Esophagus (tissue), 2 donors: ENCODE data around the gene ZRANB2. TPM values are rescaled to one million over a fixed set of nuclear protein-coding genes. Genes with fewer than 3 reads are reported as not detected.

Experiments
- H3K27ac ChIP-seq, 2 donors: one replicate each; pipeline ENCODE4 v1.5.1; 2013; ENCODE audit warnings: low read depth in 2 of 2, mild to moderate bottlenecking in 2 of 2, inconsistent platforms in 1 of 2, low read length in 1 of 2, moderate library complexity in 1 of 2
- H3K27me3 ChIP-seq, 2 donors: one replicate each; pipeline ENCODE4 v1.6.1; 2013; ENCODE audit warnings: low read length in 2 of 2, control low read depth in 1 of 2, mild to moderate bottlenecking in 1 of 2; ENCODE audit not compliant: insufficient read depth in 2 of 2, control insufficient read depth in 1 of 2
- H3K36me3 ChIP-seq, 2 donors: one replicate each; pipeline ENCODE4 v1.6.1; 2013; ENCODE audit warnings: low read length in 1 of 2; ENCODE audit not compliant: control insufficient read depth in 2 of 2, insufficient read depth in 2 of 2
- H3K4me1 ChIP-seq, 2 donors: one replicate each; pipeline ENCODE4 v1.6.1; 2013; ENCODE audit warnings: low read length in 1 of 2; ENCODE audit not compliant: control insufficient read depth in 2 of 2, insufficient read depth in 2 of 2
- H3K4me3 ChIP-seq, 2 donors: one replicate each; pipeline ENCODE4 v1.5.1; 2013; ENCODE audit warnings: low read length in 2 of 2, mild to moderate bottlenecking in 2 of 2, low read depth in 1 of 2, moderate library complexity in 1 of 2
- H3K9me3 ChIP-seq, 2 donors: one replicate each; pipeline ENCODE4 v1.6.1; 2013; ENCODE audit warnings: mild to moderate bottlenecking in 2 of 2, low read depth in 1 of 2, low read length in 1 of 2, moderate library complexity in 1 of 2; ENCODE audit not compliant: control insufficient read depth in 2 of 2, insufficient read depth in 1 of 2
- WGBS, 2 donors: extraction: QIAGEN DNeasy Blood & Tissue Kit; methylation state at CpG; one replicate each; pipeline ENCODE4 v1.1.7; 2013; 5-methylcytosine and 5-hydroxymethylcytosine counted together
- polyA plus RNA-seq, 2 donors: library from polyadenylated mRNA; stranded (reverse); fragments of 200-250 nt; gene quantifications; one replicate each; pipeline ENCODE4 v1.2.3, GENCODE V29; 2013
- donor health status: healthy with polysubstance abuse.
- donor health status: Bipolar disorder and iron deficiency.

Gene ZRANB2
- polyA plus RNA-seq, 2 donors, result 26.6 to 29.5 TPM

- no peak overlapping the region for H3K4me3 ChIP-seq
- H3K9me3 ChIP-seq, result no peaks in the 10 kb centered on the region
- 92 to 95% methylated on average over 1 of the region's 1 CpG for WGBS, 2 donors
- H3K36me3 ChIP-seq, result peaks cover 5 to 8% of the 10 kb centered on the region in 2 donors
- H3K27me3 ChIP-seq, result no peaks in the 10 kb centered on the region
- no peaks in the 10 kb centered on the region for H3K4me1 ChIP-seq
- no peak overlapping the region for H3K27ac ChIP-seq
Measured at GRCh38 chr1:71074681-71075080, 6.2 kb downstream of the ZRANB2 start.

GRCh38 chr1:71072273-71072672 lies 8.6 kb downstream of the ZRANB2 start:
- H3K9me3 ChIP-seq, result no peaks in the 10 kb centered on the region
- no peak overlapping the region for H3K4me3 ChIP-seq
- no peaks in the 10 kb centered on the region for H3K27me3 ChIP-seq
- no peak overlapping the region for H3K27ac ChIP-seq
- peaks cover 9 to 14% of the 10 kb centered on the region in 2 donors for H3K36me3 ChIP-seq
- no peaks in the 10 kb centered on the region for H3K4me1 ChIP-seq

GRCh38 chr1:71071720-71072119 lies 9.1 kb downstream of the ZRANB2 start:
- 89 to 91% methylated on average over 4 of the region's 4 CpGs for WGBS, 2 donors
- Histone ChIP-seq H3K4me1 (no peaks in the 10 kb centered on the region), H3K4me3 (no peak overlapping the region), H3K36me3 (peaks cover 9 to 14% of the 10 kb centered on the region in 2 donors), H3K9me3 (no peaks in the 10 kb centered on the region), H3K27ac (no peak overlapping the region), H3K27me3 (no peaks in the 10 kb centered on the region)

- Histone ChIP-seq H3K27ac (no peak overlapping the region), H3K9me3 (no peaks in the 10 kb centered on the region), H3K27me3 (no peaks in the 10 kb centered on the region), H3K4me1 (no peaks in the 10 kb centered on the region), H3K4me3 (no peak overlapping the region), H3K36me3 (peaks cover 8 to 14% of the 10 kb centered on the region in 2 donors)
- WGBS, 2 donors, result 74 to 75% methylated on average over 6 of the region's 6 CpGs
Measured at GRCh38 chr1:71068325-71069240, 12.3 kb downstream of the ZRANB2 start.

- 79 to 80% methylated on average over 6 of the region's 6 CpGs for WGBS, 2 donors
- Histone ChIP-seq H3K9me3 (no peaks in the 10 kb centered on the region), H3K27ac (no peak overlapping the region), H3K4me1 (no peaks in the 10 kb centered on the region), H3K27me3 (no peaks in the 10 kb centered on the region), H3K36me3 (no peaks in the 10 kb centered on the region), H3K4me3 (no peak overlapping the region)
Measured at GRCh38 chr1:71054791-71055190, 26.0 kb downstream of the ZRANB2 start.

- Histone ChIP-seq H3K4me3 (no peak overlapping the region), H3K4me1 (no peaks in the 10 kb centered on the region), H3K36me3 (no peaks in the 10 kb centered on the region), H3K27ac (no peak overlapping the region), H3K9me3 (no peaks in the 10 kb centered on the region), H3K27me3 (no peaks in the 10 kb centered on the region)
- WGBS, 2 donors, result 82% methylated on average over 15 of the region's 15 CpGs
Measured at GRCh38 chr1:71054281-71054731, 26.5 kb downstream of the ZRANB2 start.

GRCh38 chr1:71053758-71054157 lies 27.1 kb downstream of the ZRANB2 start:
- H3K4me1 ChIP-seq, result no peaks in the 10 kb centered on the region
- no peaks in the 10 kb centered on the region for H3K9me3 ChIP-seq
- H3K27me3 ChIP-seq, result no peaks in the 10 kb centered on the region
- no peak overlapping the region for H3K4me3 ChIP-seq
- H3K36me3 ChIP-seq, result no peaks in the 10 kb centered on the region
- WGBS, 2 donors, result 69 to 72% methylated on average over 7 of the region's 7 CpGs
- no peak overlapping the region for H3K27ac ChIP-seq

GRCh38 chr1:71053146-71053545 lies 27.7 kb downstream of the ZRANB2 start:
- Histone ChIP-seq H3K4me3 (no peak overlapping the region), H3K9me3 (no peaks in the 10 kb centered on the region), H3K36me3 (no peaks in the 10 kb centered on the region), H3K27me3 (no peaks in the 10 kb centered on the region), H3K27ac (no peak overlapping the region), H3K4me1 (no peaks in the 10 kb centered on the region)
- WGBS, 2 donors, result 63 to 67% methylated on average over 1 of the region's 1 CpG

- H3K27me3 ChIP-seq, result no peaks in the 10 kb centered on the region
- peaks cover 3 to 13% of the 10 kb centered on the region in 2 donors for H3K4me1 ChIP-seq
- H3K4me3 ChIP-seq, result no peak overlapping the region
- H3K36me3 ChIP-seq, result no peaks in the 10 kb centered on the region
- H3K27ac ChIP-seq, result no peak overlapping the region
- H3K9me3 ChIP-seq, result no peaks in the 10 kb centered on the region
- WGBS, 2 donors, result 0% methylated on average over 1 of the region's 1 CpG
Measured at GRCh38 chr1:71049951-71050598, 30.8 kb downstream of the ZRANB2 start.
